ENCODE measurements around the gene CAMK2A.

The CAMK2A gene

DNA sequence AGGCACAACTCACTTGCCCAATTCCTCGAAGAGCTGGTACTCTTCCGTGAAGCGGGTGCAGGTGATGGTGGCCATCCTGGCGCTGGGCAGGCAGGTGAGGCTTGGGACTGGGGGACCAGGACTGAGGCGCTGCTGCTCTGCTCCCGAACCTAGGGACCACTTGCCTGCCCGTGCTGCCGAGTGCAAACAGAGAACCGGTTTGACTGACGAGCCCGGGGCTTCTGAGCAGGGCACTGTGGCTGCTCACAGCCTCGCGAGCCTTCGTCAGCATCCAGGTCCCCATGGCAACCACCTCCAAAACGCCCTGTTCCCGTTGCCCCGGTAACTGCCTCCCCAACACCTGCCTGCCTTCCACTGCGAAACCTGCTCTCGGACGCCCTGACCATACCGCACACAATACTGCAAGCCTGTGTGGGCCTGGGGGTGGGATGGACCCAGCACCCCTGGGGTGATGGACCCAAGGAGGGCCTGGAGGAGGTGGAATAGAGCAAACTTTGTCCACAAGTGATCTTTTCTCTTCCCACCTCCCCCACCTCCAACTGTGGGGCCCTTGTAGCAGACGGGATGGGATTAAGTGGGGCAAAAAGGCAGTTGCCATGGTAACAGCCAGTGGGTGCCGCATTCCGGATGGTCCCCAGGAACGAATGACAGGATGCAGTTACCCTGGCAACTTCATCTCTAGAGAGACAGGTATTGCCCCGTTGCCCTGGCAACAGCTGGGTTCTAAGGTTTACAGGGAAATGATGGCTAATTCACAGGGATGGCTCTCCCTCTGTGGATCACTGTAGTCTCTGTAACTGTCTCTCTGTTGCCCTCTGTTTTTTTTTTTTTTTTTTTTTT is at the start of gene CAMK2A:
Gene CAMK2A (minus strand): TSS at position 223 of the 840 bp plus-strand sequence. CDS start 148 bp downstream, at position 75.
- Histone ChIP-seq H3K27me3 (ENCODE audit: low read length) (no peaks in the 10 kb centered on the region), H3K4me3 (ENCODE audit: insufficient read depth, low read length, poor library complexity, severe bottlenecking) (no peak within 1 kb of the TSS), H3K79me2 (ENCODE audit: insufficient read depth, low read length) (no peaks in the 10 kb centered on the region), H3K36me3 (ENCODE audit: low read length) (no peaks in the 10 kb centered on the region), H3K4me2 (ENCODE audit: low read depth, low read length, poor library complexity, severe bottlenecking) (no peak within 1 kb of the TSS), H3K9me3 (ENCODE audit: insufficient read depth, low read length) (no peaks in the 10 kb centered on the region), H3K9me2 (replicated peaks; ENCODE audit: insufficient read depth, low read length) (no peaks in the 10 kb centered on the region), H3F3A (ENCODE audit: insufficient read depth) (no peaks in the 10 kb centered on the region), H3K9ac (ENCODE audit: low read length) (no peak within 1 kb of the TSS), H4K20me1 (ENCODE audit: low read depth, low read length) (no peaks in the 10 kb centered on the region), H2AFZ (ENCODE audit: low read depth, low read length, severe bottlenecking) (no peak within 1 kb of the TSS), H3K27ac (ENCODE audit: low read depth, low read length) (no peak within 1 kb of the TSS)
- no peak for TF ChIP-seq EZH2phosphoT487 (conservative IDR thresholded peaks at IDR 0.05; ENCODE audit: low read length)
- TF ChIP-seq, protein P1, sequence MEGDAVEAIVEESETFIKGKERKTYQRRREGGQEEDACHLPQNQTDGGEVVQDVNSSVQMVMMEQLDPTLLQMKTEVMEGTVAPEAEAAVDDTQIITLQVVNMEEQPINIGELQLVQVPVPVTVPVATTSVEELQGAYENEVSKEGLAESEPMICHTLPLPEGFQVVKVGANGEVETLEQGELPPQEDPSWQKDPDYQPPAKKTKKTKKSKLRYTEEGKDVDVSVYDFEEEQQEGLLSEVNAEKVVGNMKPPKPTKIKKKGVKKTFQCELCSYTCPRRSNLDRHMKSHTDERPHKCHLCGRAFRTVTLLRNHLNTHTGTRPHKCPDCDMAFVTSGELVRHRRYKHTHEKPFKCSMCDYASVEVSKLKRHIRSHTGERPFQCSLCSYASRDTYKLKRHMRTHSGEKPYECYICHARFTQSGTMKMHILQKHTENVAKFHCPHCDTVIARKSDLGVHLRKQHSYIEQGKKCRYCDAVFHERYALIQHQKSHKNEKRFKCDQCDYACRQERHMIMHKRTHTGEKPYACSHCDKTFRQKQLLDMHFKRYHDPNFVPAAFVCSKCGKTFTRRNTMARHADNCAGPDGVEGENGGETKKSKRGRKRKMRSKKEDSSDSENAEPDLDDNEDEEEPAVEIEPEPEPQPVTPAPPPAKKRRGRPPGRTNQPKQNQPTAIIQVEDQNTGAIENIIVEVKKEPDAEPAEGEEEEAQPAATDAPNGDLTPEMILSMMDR (IDR thresholded peaks at IDR 0.05; ENCODE audit: insufficient read depth, low read length, poor library complexity, severe bottlenecking) = no peak

DNA sequence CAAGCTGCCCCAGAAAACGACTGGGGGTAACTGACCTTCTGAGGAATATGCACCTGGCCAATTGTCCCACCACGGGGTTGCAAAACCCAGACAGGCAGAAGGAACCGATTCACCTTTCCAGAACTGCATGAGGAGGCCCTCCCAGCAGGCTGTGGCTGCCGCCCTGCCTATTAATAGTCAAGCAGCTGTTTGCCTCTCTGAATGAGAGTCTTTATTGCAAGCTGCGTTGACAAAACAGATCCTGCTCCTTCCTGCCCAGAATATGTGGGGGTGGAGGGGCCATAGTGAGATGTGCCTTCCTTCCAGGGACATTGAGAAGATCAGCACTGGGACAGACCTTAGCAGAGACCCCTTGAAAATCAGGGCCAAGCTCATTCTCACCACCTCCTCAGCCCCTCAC is 49.6 kb upstream of the CAMK2A start:
- no peak overlapping the region for H3K4me3 ChIP-seq (ENCODE audit: insufficient read depth, low read length, poor library complexity, severe bottlenecking)
- H3K36me3 ChIP-seq (ENCODE audit: low read length) = no peaks in the 10 kb centered on the region
- no peaks in the 10 kb centered on the region for H3F3A ChIP-seq (ENCODE audit: insufficient read depth)
- no peak overlapping the region for H3K9ac ChIP-seq (ENCODE audit: low read length)
- H3K79me2 ChIP-seq (ENCODE audit: insufficient read depth, low read length) = no peaks in the 10 kb centered on the region
- no peaks in the 10 kb centered on the region for H4K20me1 ChIP-seq (ENCODE audit: low read depth, low read length)
- H3K9me3 ChIP-seq (ENCODE audit: insufficient read depth, low read length) = no peaks in the 10 kb centered on the region
- TF ChIP-seq EZH2phosphoT487 (conservative IDR thresholded peaks at IDR 0.05; ENCODE audit: low read length) = no peak
- TF ChIP-seq, protein P1 (IDR thresholded peaks at IDR 0.05; ENCODE audit: insufficient read depth, low read length, poor library complexity, severe bottlenecking) = no peak
- no peaks in the 10 kb centered on the region for H3K27me3 ChIP-seq (ENCODE audit: low read length)
- no peaks in the 10 kb centered on the region for H3K9me2 ChIP-seq (replicated peaks; ENCODE audit: insufficient read depth, low read length)
- H2AFZ ChIP-seq (ENCODE audit: low read depth, low read length, severe bottlenecking) = no peak overlapping the region
- H3K27ac ChIP-seq (ENCODE audit: low read depth, low read length) = no peak overlapping the region
- no peak overlapping the region for H3K4me2 ChIP-seq (ENCODE audit: low read depth, low read length, poor library complexity, severe bottlenecking)

DNA sequence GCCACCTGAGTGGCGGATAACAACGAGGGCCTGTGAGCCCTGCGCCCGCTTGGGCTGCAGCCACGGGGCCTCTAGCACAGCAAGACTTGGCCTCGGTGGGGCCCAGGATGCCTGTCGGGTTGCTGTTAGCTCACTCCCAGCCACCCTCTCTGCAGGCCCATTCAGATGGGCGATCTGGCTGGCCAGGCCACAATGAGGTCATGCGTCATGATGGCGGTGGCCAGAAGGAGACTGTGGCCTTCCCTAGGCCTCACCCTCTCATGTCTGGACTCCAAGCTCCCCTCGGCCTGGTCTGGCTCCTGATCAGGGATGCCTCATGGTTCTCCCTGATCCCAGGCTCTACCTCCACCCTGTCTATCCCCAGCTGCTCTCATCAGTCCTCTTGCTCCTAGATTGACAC is 49.0 kb upstream of the CAMK2A start:
- Histone ChIP-seq H3K27me3 (ENCODE audit: low read length) (no peaks in the 10 kb centered on the region), H3K9me3 (ENCODE audit: insufficient read depth, low read length) (no peaks in the 10 kb centered on the region), H3K9ac (ENCODE audit: low read length) (no peak overlapping the region), H3K4me3 (ENCODE audit: insufficient read depth, low read length, poor library complexity, severe bottlenecking) (no peak overlapping the region), H2AFZ (ENCODE audit: low read depth, low read length, severe bottlenecking) (no peak overlapping the region), H3K9me2 (replicated peaks; ENCODE audit: insufficient read depth, low read length) (no peaks in the 10 kb centered on the region), H3K36me3 (ENCODE audit: low read length) (no peaks in the 10 kb centered on the region), H3K4me2 (ENCODE audit: low read depth, low read length, poor library complexity, severe bottlenecking) (no peak overlapping the region), H3K27ac (ENCODE audit: low read depth, low read length) (no peak overlapping the region), H3F3A (ENCODE audit: insufficient read depth) (no peaks in the 10 kb centered on the region), H4K20me1 (ENCODE audit: low read depth, low read length) (no peaks in the 10 kb centered on the region), H3K79me2 (ENCODE audit: insufficient read depth, low read length) (no peaks in the 10 kb centered on the region)
- no peak for TF ChIP-seq EZH2phosphoT487 (conservative IDR thresholded peaks at IDR 0.05; ENCODE audit: low read length)
- TF ChIP-seq, protein P1 (IDR thresholded peaks at IDR 0.05; ENCODE audit: insufficient read depth, low read length, poor library complexity, severe bottlenecking) = no peak
